GM23338 (cell line): ENCODE results near the gene RDH8. TPM values are rescaled to one million over a fixed set of nuclear protein-coding genes. Genes with fewer than 3 reads are reported as not detected.

ENCODE experiments used
- CREB1 ChIP-seq: fragments of 250-450 bp; sonication (Bioruptor Pico); IDR thresholded peaks from 2 replicates; pipeline ENCODE4 v1.5.0; 2020; ENCODE audit warnings: low read depth, mild to moderate bottlenecking, moderate library complexity
- CTCF ChIP-seq, 2 experiments: fragments of 200-600 bp in 1 of 2; sonication (generic) in 1 of 2; conservative IDR thresholded peaks; 2 replicates each; pipeline versions ENCODE4 v1.5.1 to v1.6.1; 2016 to 2017; ENCODE audit warnings: antibody characterized with exemption in 2 of 2, low read depth in 2 of 2, mild to moderate bottlenecking in 2 of 2, moderate library complexity in 1 of 2
- EZH2phosphoT487 ChIP-seq: fragments of 200-600 bp; sonication (generic); IDR thresholded peaks from one replicate; pipeline ENCODE4 v1.8.1; 2018; ENCODE audit warnings: antibody characterized with exemption; ENCODE audit not compliant: unreplicated experiment
- NANOG ChIP-seq: IDR thresholded peaks from 2 replicates; pipeline ENCODE4 v1.6.1; 2016; ENCODE audit warnings: antibody characterized with exemption, borderline replicate concordance
- POLR2AphosphoS5 ChIP-seq: IDR thresholded peaks from 2 replicates; pipeline ENCODE4 v1.6.1; 2016; ENCODE audit warnings: antibody characterized with exemption, low read depth
- REST ChIP-seq: IDR thresholded peaks from one replicate; pipeline ENCODE4 v1.6.1; 2018; ENCODE audit warnings: antibody characterized with exemption; ENCODE audit not compliant: unreplicated experiment
- STAT1 ChIP-seq: IDR thresholded peaks from one replicate; pipeline ENCODE4 v1.6.1; 2016; ENCODE audit warnings: antibody characterized with exemption; ENCODE audit not compliant: unreplicated experiment
- ZNF331 ChIP-seq: fragments of 250-450 bp; sonication (Bioruptor Pico); IDR thresholded peaks from 2 replicates; pipeline ENCODE4 v1.5.0; 2020; ENCODE audit warnings: low read depth, mild to moderate bottlenecking, moderate library complexity
- ZNF462 ChIP-seq: fragments of 250-450 bp; sonication (Bioruptor Pico); IDR thresholded peaks from 2 replicates; pipeline ENCODE4 v1.5.0; 2020; ENCODE audit warnings: mild to moderate bottlenecking, moderate library complexity
- polyA plus RNA-seq: library from polyadenylated mRNA; unstranded; fragments of >200 nt; fragmentation: Nextera tagmentation; extraction: Ambion mirVana; gene quantifications from 2 replicates; pipeline ENCODE4 v1.2.1, GENCODE V29; 2016
- total RNA-seq: library from RNA; depleted of rRNA; stranded (reverse); fragments of >200 nt; shearing (Covaris generic); gene quantifications from 2 replicates; pipeline ENCODE4 v1.2.3, GENCODE V29; 2014

RDH8 gene
- total and polyA plus RNA-seq, 2 experiments from 2014 or later = not detected

- no peak for TF ChIP-seq ZNF462
- TF ChIP-seq REST = no peak
- TF ChIP-seq STAT1 = no peak
- TF ChIP-seq CTCF (conservative IDR thresholded peaks at IDR 0.05; ENCODE audit: low read depth in 2 of 2) = no peak
- no peak for TF ChIP-seq CREB1 (CRISPR knock-in tag)
- TF ChIP-seq POLR2AphosphoS5 = no peak
- no peak for TF ChIP-seq EZH2phosphoT487
- TF ChIP-seq ZNF331 (CRISPR knock-in tag) = no peak
- no peak for TF ChIP-seq NANOG
Observed at GRCh38 chr19:10026744-10027143, 13.5 kb downstream of the RDH8 start (continued).
